ENCODE measurements around the gene PBX4.
"Not testable (repeated sequence)": the region's sequence is repeated elsewhere in the genome, so short reads cannot be mapped to it uniquely, and the experiment has no call there.

Gene PBX4

GRCh38 chr19:19618219-19619051 lies at the start of gene PBX4:
Gene PBX4, minus strand, starts transcription at chr19:19618687. Its CDS starts 58 bp downstream, at chr19:19618629.
- no peak for DNase-seq (ENCODE audit: low spot score)

GRCh38 chr19:19665420-19665948 lies 47.0 kb upstream of the PBX4 start:
- DNase-seq (ENCODE audit: low spot score): not testable (repeated sequence)

- DNase-seq (ENCODE audit: low spot score): peak; percentile 95
Measured at GRCh38 chr19:19663256-19664120, 45.0 kb upstream of the PBX4 start, which contains the start of gene ATP13A1. Gene ATP13A1, minus strand, starts transcription at chr19:19663676. Its CDS starts 10 bp downstream, at chr19:19663666.

GRCh38 chr19:19662871-19663255 lies 44.4 kb upstream of the PBX4 start:
- DNase-seq (ENCODE audit: low spot score): no peak

- DNase-seq (ENCODE audit: low spot score): no peak
Measured at GRCh38 chr19:19662344-19662743, 43.9 kb upstream of the PBX4 start.

GRCh38 chr19:19661675-19662251 lies 43.3 kb upstream of the PBX4 start:
- DNase-seq (ENCODE audit: low spot score): no peak

- no peak for DNase-seq (ENCODE audit: low spot score)
Measured at GRCh38 chr19:19661141-19661674, 42.7 kb upstream of the PBX4 start.

GRCh38 chr19:19659646-19660245 lies 41.3 kb upstream of the PBX4 start:
- DNase-seq (ENCODE audit: low spot score): no peak

- peak; percentile 5 for DNase-seq (ENCODE audit: low spot score)
Measured at GRCh38 chr19:19657397-19657783, 38.9 kb upstream of the PBX4 start.

- DNase-seq (ENCODE audit: low spot score): peak; percentile 10
Measured at GRCh38 chr19:19656451-19657396, 38.2 kb upstream of the PBX4 start.

- DNase-seq (ENCODE audit: low spot score): peak; percentile 15
Measured at GRCh38 chr19:19655641-19656343, 37.3 kb upstream of the PBX4 start.

GRCh38 chr19:19655051-19655594 lies 36.6 kb upstream of the PBX4 start:
- peak; percentile 9 for DNase-seq (ENCODE audit: low spot score)

GRCh38 chr19:19654441-19654840 lies 36.0 kb upstream of the PBX4 start:
- DNase-seq (ENCODE audit: low spot score): no peak

GRCh38 chr19:19653597-19654147 lies 35.2 kb upstream of the PBX4 start:
- no peak for DNase-seq (ENCODE audit: low spot score)

GRCh38 chr19:19652482-19653295 lies 34.2 kb upstream of the PBX4 start:
- no peak for DNase-seq (ENCODE audit: low spot score)

GRCh38 chr19:19651076-19651475 lies 32.6 kb upstream of the PBX4 start:
- DNase-seq (ENCODE audit: low spot score): no peak

- DNase-seq (ENCODE audit: low spot score): no peak
Measured at GRCh38 chr19:19650331-19650730, 31.8 kb upstream of the PBX4 start.

GRCh38 chr19:19649580-19649995 lies 31.1 kb upstream of the PBX4 start:
- no peak for DNase-seq (ENCODE audit: low spot score)
